Activated CD4-positive, alpha-beta T cell treated with anti-CD3 and anti-CD28 coated beads for 24 hours (primary cell): ENCODE measurements around the gene PDE4D.
"Not testable (repeated sequence)": the region's sequence is repeated elsewhere in the genome, so short reads cannot be mapped to it uniquely, and the experiment has no call there.

Experiments
- DNase-seq, 2 donors: peaks; one replicate each; pipeline ENCODE4 v3.0.0-alpha.2; 2020; ENCODE audit warnings: low read depth in 2 of 2

The PDE4D gene

DNA sequence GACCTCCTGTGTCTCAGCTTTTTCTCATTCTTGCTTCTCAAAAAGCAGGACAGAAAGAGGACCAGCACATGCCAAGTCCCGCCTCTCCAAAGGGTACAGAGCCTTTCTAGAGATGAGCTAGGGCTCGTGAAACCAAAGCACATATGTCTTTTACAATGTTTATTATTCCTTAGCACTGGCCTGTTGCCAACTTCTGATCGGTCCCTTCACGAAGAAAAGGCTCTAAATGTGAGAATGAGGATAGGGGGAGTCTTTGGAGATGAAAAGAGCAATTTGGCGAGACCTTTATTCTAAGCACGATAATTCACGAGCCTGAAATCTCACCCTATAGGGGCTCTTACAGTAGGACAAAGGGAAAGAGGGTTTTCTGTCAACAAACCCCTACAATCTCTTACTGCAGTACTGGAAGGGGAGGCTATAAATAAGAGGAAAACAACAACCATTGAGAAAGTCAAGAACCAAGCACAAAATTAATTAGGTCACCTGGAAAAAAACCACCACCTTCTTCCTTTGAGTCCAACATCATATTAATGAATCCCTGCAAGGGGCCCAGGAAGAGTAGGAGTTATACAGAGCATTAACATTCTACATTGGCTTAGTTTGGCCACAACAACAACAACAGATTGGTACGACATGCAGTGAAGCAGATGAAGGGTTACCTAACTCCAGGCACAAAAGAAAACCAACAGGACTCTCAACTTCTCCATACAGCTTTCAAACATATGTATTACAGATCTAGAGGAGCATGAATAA, 309.5 kb downstream of the PDE4D start:
- no peak for DNase-seq

DNA sequence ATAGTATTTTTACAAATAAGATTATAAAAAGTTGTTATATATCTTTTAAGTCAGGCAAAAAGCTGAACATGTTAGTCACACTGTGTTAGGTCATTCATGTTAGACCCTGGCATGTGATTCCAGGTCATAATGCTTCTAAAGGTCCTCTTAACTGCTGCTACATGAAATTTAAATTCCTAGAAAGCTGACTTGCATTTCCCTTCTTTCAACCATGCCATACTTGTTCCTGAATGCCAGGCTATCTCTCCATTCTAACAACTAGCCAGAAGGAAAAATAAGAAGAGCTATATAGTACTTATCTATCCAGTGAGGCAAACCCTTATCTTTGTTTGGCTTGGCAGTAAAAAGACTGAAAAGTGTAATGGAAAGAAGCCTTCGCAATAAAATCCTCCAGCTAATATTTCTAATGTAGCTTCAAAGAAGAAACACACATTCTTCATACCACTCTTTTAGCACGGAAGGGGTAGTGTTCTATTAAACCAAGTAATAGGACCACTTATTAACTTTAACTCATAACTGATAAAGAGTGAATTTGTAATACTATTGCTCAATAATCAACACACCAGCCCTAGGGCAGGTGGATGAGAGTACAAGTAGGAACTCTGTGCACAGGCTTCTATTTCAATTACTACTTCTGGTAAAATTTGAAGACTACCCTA, 310.2 kb downstream of the PDE4D start:
- DNase-seq, result no peak

DNA sequence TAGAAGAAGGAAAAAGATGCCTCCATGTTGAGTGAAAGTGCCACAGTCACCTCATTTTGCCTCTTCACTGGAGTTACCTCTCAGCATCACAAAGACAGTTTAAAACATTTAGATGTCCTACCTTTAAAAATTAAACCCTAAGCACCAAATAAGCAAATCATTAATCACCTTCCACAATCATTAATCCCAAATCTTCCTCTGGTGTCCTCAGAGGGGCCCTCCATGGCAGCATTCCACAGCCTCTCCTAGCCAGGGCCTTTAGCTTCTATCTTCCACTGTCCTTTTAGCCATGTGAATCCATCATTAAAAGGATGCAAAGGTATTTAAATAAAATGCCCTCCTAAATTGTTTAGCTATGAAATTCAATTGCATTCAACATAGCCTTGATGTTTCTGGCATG, 310.8 kb downstream of the PDE4D start:
- no peak for DNase-seq

DNA sequence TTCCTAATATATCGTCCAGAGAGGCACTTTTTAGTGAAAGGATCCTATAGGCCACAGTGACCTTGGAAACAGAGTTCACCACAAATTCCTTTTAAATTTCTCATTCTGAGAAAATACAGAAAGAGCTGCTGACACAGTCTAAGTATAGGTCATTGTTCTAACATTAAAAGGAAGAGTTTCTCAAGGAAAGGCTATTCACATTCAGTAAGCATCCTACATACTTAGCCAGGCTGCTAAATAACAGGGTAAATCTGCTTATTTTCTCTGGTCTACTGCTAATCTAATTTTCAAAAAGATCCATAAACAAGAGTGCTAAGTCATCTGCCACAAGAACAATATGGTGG, 313.7 kb downstream of the PDE4D start:
- no peak for DNase-seq

DNA sequence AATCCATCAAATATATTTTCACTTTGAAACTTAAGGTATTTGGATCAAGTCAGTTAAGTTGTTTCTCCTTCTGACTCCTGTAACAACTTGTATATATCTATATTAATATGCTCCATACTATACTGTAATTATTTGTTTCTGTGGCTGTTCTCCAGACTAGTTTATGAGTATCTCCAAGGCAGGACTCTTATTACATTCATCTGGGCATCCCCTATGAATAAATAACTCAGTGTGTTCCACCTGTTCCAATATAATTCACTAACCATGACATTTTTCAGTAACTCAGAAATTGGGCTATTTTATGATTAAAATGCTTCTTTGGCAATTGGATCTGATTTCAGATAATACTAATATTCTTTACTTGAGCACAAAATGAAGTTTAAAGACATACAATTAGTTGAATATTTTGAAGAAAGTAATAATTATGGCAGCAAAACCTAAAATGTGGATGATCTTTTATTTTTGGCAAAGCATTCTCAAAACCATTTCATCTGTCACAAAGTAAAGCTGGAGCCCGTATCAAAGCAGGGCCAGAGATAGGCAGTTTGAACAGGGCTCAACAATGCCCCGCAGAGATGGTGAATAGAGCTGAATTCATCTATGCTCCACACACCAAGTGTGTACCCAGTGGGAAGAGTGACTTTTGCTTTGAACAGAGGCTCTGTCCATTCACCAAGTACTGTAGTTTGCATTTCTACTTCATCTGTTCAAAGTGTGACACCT, 314.3 kb downstream of the PDE4D start:
- no peak for DNase-seq

DNA sequence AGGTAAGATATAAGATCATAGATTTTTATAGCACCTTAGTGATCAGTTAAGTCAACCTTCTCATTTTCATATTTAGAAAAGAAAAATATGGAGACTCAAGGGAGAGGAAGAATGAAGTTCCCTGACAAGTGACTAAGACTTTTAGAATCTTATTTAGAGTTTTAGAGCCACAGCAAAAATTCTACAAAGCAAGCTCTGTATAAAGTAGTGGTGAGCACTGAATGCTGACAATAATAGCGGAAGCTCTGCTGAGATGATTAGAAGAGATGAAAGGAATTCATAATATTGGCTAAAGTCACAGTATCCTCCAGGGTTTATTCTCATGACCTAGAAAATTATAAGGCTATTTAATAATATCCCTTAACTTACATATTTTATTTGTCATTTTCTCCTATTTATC, 316.0 kb downstream of the PDE4D start:
- no peak for DNase-seq

DNA sequence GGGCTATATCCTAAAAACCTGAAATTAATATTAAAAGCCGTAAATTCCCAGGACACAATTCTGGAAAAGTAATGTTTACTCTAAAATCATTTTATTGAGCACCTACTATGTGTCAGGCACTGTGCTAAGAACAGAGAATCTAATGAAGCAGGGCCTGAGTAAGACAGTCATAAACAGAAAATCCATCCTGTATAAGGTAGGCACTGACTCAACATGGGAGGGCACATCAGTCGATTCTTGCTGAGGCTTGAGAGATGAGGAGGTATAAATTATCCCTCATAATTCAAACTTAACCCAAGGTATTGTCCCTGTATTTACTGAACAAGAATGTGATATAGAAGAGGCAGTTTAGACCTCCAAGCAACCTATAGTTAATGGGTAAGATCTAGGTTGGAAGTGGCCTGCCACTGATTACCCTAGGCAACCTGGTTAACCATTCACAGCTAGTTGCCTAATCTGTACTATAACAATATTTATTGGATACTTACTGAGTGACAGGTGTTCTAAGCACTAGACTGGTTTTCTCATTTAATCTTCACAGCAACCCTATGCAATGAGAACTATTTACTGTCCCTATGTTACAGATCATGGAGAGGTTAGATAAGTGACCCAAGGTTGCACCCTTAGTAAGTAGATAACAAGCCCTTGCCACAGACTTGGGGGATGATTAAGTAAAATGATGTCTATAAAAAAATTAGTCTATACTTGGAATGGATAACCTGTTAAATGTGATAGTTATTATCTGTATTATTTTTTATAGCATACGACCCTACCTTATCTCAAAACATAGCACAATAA, 317.7 kb downstream of the PDE4D start:
- DNase-seq, result no peak

DNA sequence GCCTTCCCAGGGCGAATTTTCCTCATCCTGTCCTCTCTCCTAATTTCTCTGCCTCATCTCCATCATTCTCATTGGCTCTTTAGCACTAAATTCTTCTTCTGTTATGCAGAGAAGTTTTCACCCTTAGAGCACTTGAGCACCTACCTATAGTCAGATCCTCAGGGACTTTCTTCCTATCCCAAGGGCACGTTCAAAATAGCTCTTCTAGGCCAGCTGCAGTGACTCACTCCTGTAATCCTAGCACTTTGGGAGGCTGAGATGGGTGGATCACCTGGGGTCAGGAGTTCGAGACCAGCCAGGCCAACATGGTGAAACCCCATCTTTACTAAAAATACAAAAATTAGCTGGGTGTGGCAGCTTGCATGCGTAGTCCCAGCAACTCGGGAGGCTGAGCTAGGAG, 320.0 kb downstream of the PDE4D start:
- not testable (repeated sequence) for DNase-seq

DNA sequence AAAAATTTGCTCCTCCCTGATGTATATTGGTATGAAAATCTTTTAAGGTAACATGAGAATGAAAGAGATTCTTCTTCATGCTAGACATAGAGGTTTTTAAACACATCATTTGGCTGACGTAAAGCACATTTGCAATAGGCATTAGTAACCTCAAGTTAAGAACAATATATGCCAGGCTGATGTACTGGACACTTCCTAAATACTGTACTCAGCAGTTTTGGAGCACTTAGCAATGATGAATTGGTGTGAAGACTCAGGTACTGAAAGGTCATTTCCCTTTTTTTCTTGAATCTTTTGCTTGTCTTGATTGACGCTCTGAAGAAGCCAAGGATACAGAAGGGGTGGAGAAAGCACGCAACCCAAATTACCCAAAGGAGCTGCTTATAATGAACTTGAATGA, 322.5 kb downstream of the PDE4D start:
- DNase-seq, result no peak

DNA sequence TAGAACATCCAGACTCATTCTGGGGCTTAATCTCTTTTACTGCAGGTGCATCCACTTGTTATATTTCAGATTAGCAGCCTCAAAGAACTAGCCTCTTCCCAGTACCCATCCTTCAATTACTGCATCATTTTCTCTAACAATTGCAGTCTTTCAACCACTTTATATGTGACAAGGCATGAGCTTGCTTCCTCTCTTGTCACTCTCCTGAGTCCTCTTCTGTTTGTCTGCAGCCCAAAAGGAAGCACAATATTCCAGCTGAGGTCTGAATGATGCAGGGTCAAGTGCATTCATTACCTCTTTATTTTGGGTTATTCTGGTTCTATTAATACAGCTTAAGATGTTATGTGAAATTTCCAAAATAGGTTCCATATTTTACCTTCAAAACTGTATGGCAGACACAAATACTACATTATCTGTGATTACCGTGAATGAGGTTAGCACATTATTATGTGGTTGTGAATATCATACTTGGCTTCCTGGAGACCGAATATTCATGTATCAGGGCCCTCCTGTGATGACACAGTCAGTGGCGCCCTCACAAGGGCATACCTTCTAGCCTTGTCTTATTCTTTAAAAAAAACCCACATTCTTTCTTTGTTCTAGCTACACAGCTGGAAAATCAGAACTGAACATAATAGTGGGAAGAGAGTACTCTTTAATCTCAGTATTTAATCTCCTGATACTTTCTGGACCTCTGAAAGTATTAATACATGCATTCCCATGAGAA, 323.8 kb downstream of the PDE4D start:
- DNase-seq, result no peak

DNA sequence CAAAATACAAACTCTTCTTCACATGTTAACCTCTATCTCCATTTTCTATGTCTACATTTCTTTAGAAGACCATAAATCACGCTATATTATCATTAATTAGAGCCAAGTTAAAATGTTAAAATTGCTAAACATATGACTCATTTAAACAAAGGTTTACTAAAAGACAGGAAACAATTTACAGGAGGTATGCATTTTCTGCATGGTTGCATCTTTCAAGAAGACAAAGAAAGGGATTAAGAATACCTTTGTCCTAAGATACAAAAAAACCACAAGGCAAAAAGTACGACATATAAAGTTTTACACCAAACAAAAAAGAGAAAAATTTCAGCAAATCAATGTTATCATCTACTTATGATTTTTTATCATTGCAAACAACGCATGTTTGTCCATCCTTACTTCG, 324.4 kb downstream of the PDE4D start:
- DNase-seq, result no peak

DNA sequence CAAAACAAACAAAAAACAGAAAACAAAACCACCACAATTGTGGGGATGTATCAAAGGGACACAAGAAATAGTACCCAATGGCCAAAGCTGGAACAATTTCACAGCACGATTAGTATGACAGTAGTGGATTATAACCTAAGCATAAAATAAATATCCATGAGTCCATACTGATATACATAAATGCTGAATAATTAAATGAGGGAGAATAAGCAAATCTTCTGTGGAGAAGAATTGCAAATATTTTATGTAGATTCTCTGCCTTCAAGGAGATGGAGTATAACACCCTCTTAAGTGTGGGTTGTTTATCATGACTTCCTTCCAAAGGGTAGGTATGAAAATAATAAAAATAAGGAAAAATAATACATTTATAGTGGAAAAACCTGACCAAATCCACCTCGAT, 325.4 kb downstream of the PDE4D start:
- DNase-seq, result no peak

DNA sequence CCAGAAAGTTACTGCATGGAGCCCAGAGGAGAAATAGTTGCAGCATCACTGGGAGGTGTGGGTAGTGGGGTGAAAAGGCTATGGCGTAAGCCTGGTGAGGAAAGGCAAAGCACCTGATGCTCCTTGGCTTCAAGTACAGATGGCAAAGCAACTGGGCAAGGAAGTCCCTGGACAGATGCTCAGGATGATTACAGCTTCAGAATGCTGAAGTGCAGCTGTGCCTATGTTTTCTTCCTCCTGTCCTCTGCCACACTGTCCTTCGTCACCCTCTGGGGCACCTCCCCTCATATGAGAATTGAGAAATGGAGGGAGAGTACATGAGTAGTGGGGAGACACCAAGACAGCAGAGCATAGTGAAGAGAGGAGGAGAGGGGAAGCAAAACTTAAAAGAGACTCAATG, 328.0 kb downstream of the PDE4D start:
- no peak for DNase-seq

DNA sequence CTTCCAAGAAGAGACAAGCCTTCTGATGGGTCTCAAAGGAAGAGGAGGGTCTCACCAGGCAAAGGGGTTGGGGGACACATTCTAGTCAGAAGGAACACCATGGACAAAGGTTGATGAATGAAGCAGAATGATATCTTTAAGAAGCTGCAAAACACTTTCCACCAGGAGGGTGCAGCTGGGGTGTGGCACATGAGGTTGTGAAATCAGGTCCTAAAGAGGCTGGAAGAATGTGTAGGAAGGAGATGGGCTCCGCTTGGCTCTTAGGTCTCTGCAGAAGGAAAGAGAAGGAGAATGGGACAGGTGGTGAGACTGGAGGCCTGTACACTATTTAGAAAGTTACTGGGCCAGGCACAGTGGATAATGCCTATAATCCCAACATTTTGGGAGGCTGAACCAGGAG, 328.6 kb downstream of the PDE4D start:
- DNase-seq, result no peak

DNA sequence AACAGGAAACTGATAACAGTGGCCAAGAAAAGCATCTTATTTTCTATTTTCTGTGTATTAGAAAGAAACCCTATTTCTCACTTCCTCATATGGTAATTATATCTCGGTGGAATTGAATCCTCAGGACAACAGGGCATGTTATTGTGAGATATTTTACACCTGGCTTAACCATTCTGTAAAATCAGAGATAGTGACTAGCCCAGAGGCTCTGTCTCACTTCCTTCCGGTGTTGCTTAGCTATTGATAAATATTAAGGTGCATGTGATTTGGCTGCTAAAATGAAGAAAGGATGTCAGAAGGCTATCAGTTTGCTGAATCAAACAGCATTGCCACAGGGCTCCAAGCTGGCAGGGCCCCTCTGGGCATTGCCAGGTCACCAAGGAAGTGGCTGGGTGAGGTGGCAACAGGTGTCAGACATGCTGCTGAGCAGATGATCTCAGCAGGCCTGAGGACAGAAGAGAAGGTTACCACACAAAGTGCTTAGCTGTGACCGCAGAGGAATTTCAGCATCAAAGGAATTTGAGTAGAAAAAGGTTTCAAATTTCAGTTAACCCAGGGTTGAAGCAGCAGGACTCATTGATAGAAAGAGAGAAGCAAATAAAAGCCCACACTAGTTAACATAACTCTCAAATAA, 330.7 kb downstream of the PDE4D start:
- no peak for DNase-seq

DNA sequence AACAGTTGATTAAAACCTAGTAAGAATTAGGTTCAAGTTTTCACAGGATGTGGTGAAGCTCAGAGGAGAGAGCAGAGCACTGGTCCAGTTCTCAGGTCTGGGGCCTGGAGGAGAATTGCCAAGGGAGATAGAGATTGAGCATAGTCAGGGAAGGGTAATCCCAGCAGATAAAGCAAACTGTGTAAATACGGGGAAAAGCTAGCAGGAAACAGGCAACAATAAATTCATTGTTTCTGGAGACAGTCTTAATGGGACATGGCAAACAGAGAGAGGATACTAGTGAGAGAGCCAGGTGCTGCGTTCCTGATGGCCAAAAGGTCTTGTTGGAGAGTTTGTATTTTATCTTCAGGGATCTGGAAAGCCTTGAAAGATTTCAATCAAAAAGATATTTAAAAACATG, 333.0 kb downstream of the PDE4D start:
- DNase-seq, result no peak

DNA sequence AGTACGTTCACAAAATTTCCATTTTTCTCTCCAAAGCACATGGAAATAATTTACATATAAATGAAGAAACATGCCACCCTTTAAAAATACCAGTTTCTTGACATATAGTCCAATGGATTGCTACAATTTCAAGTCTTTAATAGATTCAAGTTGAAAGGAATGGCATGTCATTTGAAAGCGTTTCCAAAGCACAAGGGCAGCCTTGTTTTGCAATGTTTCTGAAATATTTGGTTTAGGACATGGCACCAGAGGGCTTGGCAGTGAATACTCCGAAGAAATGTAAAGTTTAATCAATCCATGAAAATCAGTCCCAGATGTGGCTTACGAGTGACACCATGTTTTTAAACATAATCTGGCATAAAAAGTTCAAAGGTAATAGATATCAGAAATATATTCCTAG, 333.7 kb downstream of the PDE4D start:
- DNase-seq, result no peak

DNA sequence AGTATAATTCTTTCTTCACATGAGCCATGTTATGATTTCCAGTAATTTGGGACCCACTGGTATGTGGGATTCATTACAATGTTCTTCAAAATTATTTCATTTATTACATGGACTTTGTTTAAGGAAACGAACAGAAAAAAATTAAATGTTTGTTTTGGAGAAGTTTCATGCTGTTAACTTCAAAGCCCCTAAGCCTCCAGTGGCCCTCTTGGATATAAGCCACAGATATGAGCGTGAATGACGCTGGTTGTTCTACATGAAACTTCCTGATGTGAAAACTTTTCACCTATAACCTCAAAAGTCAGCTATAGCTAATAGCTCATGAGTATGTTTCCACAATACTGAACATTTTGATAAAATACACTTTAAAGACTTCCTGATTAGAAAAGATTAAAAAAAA, 334.2 kb downstream of the PDE4D start:
- no peak for DNase-seq

DNA sequence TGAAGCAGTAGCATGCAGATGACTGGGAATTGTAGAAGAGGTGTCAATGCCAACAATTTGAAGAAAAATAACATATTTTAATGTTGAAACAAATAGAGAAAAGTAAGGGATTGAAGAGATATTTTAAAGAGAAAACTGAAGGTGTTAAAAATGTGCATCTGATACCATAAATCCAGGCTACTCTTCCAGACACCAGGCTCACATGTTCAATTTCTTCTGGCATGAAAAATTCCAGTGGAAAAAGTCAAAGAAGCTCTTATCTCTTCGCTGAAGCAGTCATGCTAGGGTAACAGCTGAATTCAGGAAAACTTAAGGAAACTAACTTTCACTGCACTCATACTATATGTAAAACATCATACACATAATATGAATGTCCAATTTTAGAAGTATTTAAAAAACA, 335.0 kb downstream of the PDE4D start:
- DNase-seq, result no peak

DNA sequence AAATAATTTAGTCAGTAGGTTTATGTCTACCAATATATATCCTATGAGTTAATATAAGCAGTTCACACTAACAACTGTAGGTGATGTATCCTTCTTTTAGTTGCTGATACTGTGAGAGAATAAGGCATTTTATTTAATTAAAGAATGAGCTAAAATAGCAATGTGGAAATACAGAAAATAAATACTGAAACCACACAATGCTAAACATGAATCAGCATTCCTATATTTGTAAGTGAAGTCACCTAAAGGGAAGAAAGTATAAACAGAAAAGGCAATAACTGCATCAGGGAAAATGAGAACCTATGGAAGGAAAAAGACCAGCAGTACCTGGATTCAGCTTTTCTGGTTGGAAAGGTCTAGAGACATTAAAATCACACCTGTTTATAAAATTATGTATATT, 336.0 kb downstream of the PDE4D start:
- no peak for DNase-seq

DNA sequence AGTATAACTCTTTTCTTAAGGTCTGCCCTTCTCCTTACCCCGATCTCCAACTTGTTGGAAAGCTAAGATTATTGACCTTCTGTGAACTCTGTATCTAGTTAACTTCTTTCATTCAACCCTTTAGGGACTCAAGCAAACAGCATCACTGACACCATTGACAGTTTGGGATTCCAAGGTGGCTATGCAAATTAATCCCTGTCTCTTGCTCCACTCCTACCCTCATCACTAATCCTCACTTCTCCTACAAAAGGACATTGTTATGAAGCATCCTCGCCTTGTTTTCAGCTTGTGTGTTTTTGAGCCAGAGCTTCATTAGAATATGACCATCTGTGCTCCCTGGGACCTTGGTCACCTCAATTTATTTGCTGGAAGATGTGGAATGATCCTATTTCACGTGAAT, 337.9 kb downstream of the PDE4D start:
- DNase-seq, result no peak
